ENCODE results near the gene ATOSB.

ATOSB gene

GRCh38 chr9:35111001-35111933, 4.4 kb downstream of the ATOSB start:
- peak; percentile 98 for FAIRE-seq
- DNase-seq (ENCODE audit: insufficient read length), result peak; percentile 91
- no peak for TF ChIP-seq POLR2AphosphoS5 (IDR thresholded peaks at IDR 0.05; ENCODE audit: low read depth, low read length)
- peak; percentile 41; the same call in 1 of the 2 replicates for TF ChIP-seq POLR2A (IDR thresholded peaks at IDR 0.05; ENCODE audit: low read depth, low read length)
- TF ChIP-seq TAF1 (IDR thresholded peaks at IDR 0.05; ENCODE audit: borderline replicate concordance, low read depth, low read length), result no peak

- FAIRE-seq, result no peak
- DNase-seq (ENCODE audit: insufficient read length), result no peak
- TF ChIP-seq TAF1 (IDR thresholded peaks at IDR 0.05; ENCODE audit: borderline replicate concordance, low read depth, low read length) (no peak), POLR2AphosphoS5 (IDR thresholded peaks at IDR 0.05; ENCODE audit: low read depth, low read length) (no peak), POLR2A (IDR thresholded peaks at IDR 0.05; ENCODE audit: low read depth, low read length) (no peak)
These were observed 5.3 kb downstream of the ATOSB start for GRCh38 chr9:35110327-35110761.

- DNase-seq (ENCODE audit: insufficient read length) (no peak), FAIRE-seq (no peak)
- TF ChIP-seq POLR2A (IDR thresholded peaks at IDR 0.05; ENCODE audit: low read depth, low read length) (no peak), TAF1 (IDR thresholded peaks at IDR 0.05; ENCODE audit: borderline replicate concordance, low read depth, low read length) (no peak), POLR2AphosphoS5 (IDR thresholded peaks at IDR 0.05; ENCODE audit: low read depth, low read length) (no peak)
These were observed 6.6 kb downstream of the ATOSB start for GRCh38 chr9:35108946-35109575.

DNA sequence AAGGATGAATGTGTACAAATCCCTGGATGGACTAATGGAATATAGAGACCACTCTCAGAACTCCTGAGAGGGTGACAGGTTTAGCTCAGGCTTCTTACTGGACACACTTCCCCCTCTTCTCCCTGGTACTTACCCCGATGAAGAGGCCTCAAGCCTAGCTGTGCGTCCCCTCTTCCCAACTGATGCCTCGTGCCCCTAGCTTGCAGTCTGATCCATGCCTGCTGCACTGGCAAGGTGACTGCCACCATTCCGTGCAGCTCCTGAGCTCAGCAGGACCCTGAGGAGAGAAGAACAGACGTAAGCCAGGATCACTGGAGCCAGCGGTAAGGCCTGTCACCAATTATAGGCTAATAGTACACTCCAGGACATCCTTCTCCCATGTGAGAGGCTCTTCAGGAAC, 7.2 kb downstream of the ATOSB start:
- FAIRE-seq (no peak), DNase-seq (ENCODE audit: insufficient read length) (no peak)
- no peak for TF ChIP-seq TAF1 (IDR thresholded peaks at IDR 0.05; ENCODE audit: borderline replicate concordance, low read depth, low read length)
- TF ChIP-seq POLR2A (IDR thresholded peaks at IDR 0.05; ENCODE audit: low read depth, low read length), result no peak
- no peak for TF ChIP-seq POLR2AphosphoS5 (IDR thresholded peaks at IDR 0.05; ENCODE audit: low read depth, low read length)

GRCh38 chr9:35107297-35108290, 8.1 kb downstream of the ATOSB start:
- DNase-seq (ENCODE audit: insufficient read length) (no peak), FAIRE-seq (no peak)
- TF ChIP-seq POLR2A (IDR thresholded peaks at IDR 0.05; ENCODE audit: low read depth, low read length) (no peak), POLR2AphosphoS5 (IDR thresholded peaks at IDR 0.05; ENCODE audit: low read depth, low read length) (no peak), TAF1 (IDR thresholded peaks at IDR 0.05; ENCODE audit: borderline replicate concordance, low read depth, low read length) (no peak)

- FAIRE-seq (no peak), DNase-seq (ENCODE audit: insufficient read length) (no peak)
These were observed 9.3 kb downstream of the ATOSB start for GRCh38 chr9:35106343-35106730.

GRCh38 chr9:35105571-35106342, 9.9 kb downstream of the ATOSB start:
- DNase-seq (ENCODE audit: insufficient read length) (no peak), FAIRE-seq (no peak)
- TF ChIP-seq POLR2A (IDR thresholded peaks at IDR 0.05; ENCODE audit: low read depth, low read length) (no peak), TAF1 (IDR thresholded peaks at IDR 0.05; ENCODE audit: borderline replicate concordance, low read depth, low read length) (no peak), POLR2AphosphoS5 (IDR thresholded peaks at IDR 0.05; ENCODE audit: low read depth, low read length) (no peak)

More at GRCh38 chr9:35106343-35106730, 9.3 kb downstream of the ATOSB start:
- TF ChIP-seq POLR2A (IDR thresholded peaks at IDR 0.05; ENCODE audit: low read depth, low read length) (no peak), TAF1 (IDR thresholded peaks at IDR 0.05; ENCODE audit: borderline replicate concordance, low read depth, low read length) (no peak), POLR2AphosphoS5 (IDR thresholded peaks at IDR 0.05; ENCODE audit: low read depth, low read length) (no peak)

GRCh38 chr9:35105126-35105525, 10.5 kb downstream of the ATOSB start:
- DNase-seq (ENCODE audit: insufficient read length) (no peak), FAIRE-seq (no peak)
- no peak for TF ChIP-seq TAF1 (IDR thresholded peaks at IDR 0.05; ENCODE audit: borderline replicate concordance, low read depth, low read length)
- TF ChIP-seq POLR2AphosphoS5 (IDR thresholded peaks at IDR 0.05; ENCODE audit: low read depth, low read length), result no peak
- TF ChIP-seq POLR2A (IDR thresholded peaks at IDR 0.05; ENCODE audit: low read depth, low read length), result no peak

DNA sequence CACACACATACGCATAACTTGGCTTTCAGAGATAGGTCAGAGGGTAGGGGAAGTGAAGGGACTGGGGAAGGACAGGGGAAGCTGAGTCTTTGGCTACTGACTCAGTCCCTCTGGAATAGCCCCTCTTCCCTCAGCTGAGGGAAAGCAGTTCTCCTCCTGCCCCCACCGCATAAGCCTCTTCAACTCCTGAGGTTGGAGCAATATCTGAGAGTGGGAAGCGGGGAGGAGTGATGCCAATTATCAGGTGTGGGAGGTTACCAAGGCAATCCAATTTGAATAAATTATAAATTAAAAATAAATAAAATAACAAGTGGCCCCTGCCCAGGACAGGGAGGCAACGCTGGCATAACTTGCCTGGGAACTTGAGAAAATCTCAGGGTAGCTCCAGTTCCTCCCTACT, 11.1 kb downstream of the ATOSB start:
- FAIRE-seq (no peak), DNase-seq (ENCODE audit: insufficient read length) (no peak)
- no peak for TF ChIP-seq POLR2AphosphoS5 (IDR thresholded peaks at IDR 0.05; ENCODE audit: low read depth, low read length)
- TF ChIP-seq POLR2A (IDR thresholded peaks at IDR 0.05; ENCODE audit: low read depth, low read length), result no peak
- no peak for TF ChIP-seq TAF1 (IDR thresholded peaks at IDR 0.05; ENCODE audit: borderline replicate concordance, low read depth, low read length)

GRCh38 chr9:35103660-35104191, 11.9 kb downstream of the ATOSB start:
- TF ChIP-seq TAF1 (IDR thresholded peaks at IDR 0.05; ENCODE audit: borderline replicate concordance, low read depth, low read length), result no peak
- no peak for TF ChIP-seq POLR2A (IDR thresholded peaks at IDR 0.05; ENCODE audit: low read depth, low read length)
- TF ChIP-seq POLR2AphosphoS5 (IDR thresholded peaks at IDR 0.05; ENCODE audit: low read depth, low read length), result no peak
- FAIRE-seq, result no peak
- DNase-seq (ENCODE audit: insufficient read length), result no peak
